Activated naive CD4-positive, alpha-beta T cell treated with anti-CD3 and anti-CD28 coated beads, Interleukin-2, amount 50 U/mL, for 16 hours (primary cell): Measurements from ENCODE around the gene SDR39U1.
A peak's percentile ranks its signal among the peaks of the same experiment; 100 is the strongest.

Source experiments
- DNase-seq: peaks from one replicate; pipeline ENCODE4 v3.0.0-alpha.2; 2020

Gene SDR39U1

DNA sequence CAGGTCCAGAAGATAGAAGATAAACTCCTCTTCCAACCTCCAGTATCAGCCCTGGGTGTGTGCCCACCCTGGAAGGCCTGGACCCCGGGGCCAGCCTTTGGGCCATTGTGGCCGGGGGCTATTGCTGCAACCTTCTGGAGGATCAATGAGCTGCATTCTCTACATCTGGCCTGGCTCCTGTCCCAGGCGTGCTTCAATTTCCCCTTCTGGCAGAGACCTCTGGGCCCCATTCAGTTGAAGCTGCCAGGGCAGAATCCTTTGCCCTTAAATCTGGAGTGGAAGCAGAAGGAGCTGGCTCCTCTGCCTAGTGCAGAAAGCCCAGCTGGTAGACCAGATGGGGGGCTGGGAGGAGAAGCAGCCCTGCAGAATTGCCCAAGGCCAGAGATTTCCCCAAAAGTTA lies 33.8 kb downstream of the SDR39U1 start:
- DNase-seq: no peak

- DNase-seq: no peak
These were observed 34.8 kb downstream of the SDR39U1 start for GRCh38 chr14:24407608-24408325.

DNA sequence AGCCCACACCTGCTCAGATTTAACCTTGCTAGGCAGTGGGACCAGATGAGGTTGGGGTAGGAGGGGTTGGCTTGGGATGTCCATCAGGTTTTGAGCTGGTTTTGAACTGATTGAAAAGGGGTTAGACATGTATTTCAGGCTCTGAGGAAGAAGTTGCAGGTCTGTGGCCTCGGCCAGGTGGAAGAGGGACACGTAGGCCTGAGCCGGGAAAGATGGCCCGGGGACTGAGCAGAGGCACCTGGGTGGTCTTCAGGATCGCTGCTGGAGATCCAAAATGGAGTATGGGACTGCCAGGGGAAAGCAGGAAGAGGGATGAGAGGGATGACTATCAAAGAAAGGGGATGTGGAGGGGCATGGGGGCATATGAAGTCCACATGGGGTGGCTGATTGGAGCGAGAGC lies 36.2 kb downstream of the SDR39U1 start:
- no peak for DNase-seq

DNA sequence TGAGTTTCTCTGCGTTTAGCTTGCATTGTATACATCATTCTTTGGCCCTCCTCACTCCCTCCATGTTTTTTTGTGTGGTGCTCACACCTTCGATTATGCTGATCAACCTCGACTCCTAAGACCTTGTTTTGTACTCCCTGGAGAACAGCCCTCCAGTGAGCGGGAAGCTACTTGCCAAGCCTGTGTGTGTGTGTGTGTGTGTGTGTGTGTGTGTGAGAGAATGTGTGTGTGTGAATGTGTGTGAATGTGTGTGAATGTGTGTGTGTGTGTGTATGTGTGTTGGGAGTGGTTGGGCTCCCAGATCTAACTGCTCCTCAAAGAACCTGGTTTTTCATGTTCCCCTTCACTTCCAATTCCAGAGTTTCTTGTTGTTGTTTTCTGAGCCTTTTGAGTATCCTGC lies 37.8 kb downstream of the SDR39U1 start:
- DNase-seq: no peak

DNA sequence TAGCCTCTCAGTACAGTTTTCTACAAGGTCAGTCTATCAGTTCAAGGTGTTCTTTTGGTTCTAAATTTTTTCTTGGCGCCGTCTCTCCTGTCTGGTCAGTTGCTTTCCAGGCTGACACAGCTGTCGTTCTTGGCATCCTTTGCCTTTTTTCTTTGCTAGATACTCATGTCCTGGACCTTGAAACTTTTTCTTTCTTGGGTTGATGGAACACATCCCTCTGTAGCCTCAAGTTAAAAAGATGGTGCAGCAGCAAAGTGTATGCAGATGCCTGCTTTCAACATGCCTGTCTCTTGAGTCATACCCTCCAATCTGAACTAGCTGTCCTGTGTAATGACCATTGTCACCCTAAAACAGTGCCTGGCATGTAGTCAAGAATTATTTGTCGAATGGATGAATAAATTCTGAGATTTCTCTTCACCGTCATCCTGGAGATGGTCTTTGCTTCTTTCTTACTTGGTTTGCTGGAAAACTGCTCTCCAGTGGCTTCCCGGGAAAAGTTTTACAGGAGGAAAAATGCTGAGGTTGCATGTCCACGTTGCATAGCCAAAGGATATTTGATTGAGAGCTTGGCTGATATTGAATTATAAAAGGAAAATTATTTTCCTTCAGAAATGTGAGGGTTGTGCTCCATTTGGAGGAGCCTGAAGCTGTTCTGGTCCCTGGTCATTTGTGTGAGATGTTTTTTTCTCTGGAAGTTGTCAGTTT lies 39.1 kb downstream of the SDR39U1 start:
- no peak for DNase-seq

DNA sequence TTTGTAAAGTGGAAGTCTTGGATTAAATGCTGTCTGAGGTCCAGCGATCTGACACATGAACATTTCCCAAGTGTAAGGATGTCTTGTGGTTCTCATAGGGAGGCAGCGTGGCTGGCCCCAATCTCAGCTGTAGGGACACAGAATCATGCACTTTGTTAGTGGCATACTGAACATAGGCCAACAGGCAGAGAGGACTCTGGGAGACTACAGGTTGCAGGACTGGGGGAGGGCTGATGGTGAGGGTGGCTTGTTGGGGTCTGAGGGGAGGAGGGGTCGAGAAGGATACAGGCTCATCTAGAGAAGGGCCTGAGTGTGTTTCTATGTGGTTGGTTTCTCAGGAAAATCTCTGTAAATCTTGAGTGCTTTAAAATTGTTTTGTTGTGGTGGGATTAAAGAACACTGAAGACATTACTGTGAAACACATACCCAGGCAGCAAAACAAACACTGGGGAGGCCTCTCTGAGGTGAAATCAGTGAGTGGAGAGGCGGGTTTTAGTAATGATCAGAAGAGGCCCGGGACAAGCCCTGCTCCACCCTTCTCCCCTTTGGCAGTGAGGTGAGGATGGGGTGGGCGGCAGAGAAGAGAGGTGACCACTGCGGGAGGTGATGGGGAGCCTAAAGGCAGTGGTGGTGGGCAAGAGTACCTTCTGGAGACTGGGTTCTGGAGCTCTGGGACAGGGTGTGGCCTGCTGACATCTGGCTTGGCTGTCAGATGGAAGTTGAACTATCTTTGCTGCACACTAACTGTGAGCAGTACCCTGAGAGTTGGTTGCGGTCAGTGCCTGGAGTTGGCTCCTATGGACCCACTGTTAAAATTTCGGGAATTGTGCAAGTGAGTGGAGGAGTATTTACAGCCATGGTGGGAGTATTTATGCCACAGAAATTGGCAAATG lies 40.5 kb downstream of the SDR39U1 start:
- no peak for DNase-seq

GRCh38 chr14:24399999-24400718 lies 42.4 kb downstream of the SDR39U1 start:
- DNase-seq: no peak

- no peak for DNase-seq
These were observed 43.1 kb downstream of the SDR39U1 start for GRCh38 chr14:24399447-24399822.

- DNase-seq: peak; percentile 47
These were observed 43.7 kb downstream of the SDR39U1 start, which contains the start of gene NYNRIN for GRCh38 chr14:24398653-24399446. Gene NYNRIN (plus strand): TSS chr14:24399003. CDS start chr14:24399247, 244 bp downstream.

GRCh38 chr14:24398293-24398652 lies 44.3 kb downstream of the SDR39U1 start:
- no peak for DNase-seq

DNA sequence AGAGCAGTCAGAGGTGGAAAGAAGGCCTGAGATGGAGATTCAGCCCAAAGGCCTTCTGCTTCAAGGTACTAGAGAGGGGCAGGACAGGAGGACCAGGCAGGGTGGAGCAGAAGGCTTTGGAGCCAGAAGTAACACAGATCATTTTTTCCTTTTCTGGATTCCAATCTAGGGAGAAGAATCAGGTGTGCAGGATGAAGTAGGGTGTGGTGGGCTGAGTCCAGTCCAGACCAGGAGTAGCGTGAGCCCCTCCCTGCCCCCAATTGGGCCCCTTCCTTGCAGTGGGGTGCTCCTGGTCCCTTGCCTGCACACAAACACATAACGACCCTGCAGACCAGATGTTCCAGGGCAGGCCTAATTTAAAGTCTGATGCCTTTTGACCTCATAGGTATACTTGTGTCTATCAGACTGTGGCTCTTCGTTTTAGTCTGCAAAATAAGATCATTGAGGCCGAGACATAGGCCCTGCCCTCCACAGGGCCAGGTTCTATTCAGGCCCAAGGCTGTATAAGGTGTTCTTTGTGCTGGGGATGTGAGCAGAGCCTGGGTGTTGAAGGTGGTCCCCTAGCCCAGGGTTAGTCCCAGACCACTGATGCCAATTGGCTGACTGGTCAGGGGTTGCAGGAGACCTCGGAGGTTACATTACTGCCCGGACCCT lies 44.8 kb downstream of the SDR39U1 start:
- no peak for DNase-seq

- DNase-seq: no peak
These were observed 46.7 kb downstream of the SDR39U1 start for GRCh38 chr14:24395609-24396582.

DNA sequence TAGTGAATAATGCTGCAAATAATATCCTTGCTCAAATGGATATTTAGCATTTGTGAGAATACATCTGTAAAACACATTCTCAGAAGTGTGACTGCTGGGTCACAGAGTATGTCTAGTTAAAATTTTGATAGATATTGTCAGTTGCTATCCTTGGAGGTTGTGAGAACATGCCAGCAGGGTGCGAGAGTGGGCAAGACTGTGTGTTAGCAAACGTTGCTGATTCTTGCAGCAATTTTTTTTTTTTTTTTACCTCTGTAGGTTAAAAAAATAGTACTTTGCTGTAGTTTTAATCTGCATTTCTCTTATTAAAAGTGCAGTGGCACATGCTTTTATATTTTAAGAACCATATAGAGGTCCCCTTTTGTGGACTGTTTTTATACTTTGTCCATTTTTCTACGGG lies 48.3 kb downstream of the SDR39U1 start:
- DNase-seq: no peak

DNA sequence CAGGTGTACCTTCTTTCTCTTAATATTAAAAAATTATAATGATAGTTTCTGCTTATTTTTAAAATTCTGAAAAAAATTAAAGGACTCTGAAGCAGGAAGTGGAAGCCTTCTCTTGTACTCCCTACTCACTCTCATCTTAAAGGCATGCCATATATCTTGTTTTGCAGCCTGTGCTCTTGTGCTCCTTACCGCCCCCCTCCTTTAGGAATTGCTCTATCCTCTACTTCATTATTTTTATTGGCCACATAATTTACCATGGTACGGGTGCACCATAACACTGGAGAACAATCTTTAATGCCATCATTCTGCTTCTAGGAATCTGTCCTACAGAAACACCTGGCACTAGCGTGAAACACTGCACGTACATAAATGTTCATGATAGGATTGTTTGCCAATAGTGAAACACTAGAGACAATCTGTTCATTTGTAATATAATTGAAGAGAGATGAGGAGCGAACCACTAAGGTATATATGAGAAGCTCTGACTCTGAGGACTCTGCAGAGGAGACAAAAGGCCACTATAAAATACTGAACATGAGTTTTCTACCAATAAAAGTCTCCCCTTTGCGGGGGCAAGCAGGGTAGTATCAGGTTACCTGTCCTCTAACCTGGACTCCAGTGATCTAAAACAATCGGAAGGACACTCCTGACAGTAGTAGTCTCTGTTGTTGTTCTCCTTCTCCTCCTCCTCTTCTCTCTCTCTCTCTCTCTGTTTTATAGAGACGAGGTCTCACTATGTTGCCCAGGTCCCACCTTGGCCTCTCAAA lies 50.1 kb downstream of the SDR39U1 start:
- no peak for DNase-seq

GRCh38 chr14:24390701-24391468 lies 51.7 kb downstream of the SDR39U1 start:
- no peak for DNase-seq
